NOMO-1 treated with dmso at 0.1 percent for 144 hours (cell line): ENCODE data around the gene OPCML.
"Not testable (repeated sequence)": the region's sequence is repeated elsewhere in the genome, so short reads cannot be mapped to it uniquely, and the experiment has no call there.

Experiments
- DNase-seq: peaks from one replicate; lab custom pipeline; 2025; ENCODE audit not compliant: unreplicated experiment; lab: John Stamatoyannopoulos, UW

The OPCML gene

GRCh38 chr11:132429685-132430084, 1102.6 kb downstream of the OPCML start:
- no peak for DNase-seq

GRCh38 chr11:132427611-132428010, 1104.7 kb downstream of the OPCML start:
- no peak for DNase-seq

GRCh38 chr11:132424433-132424832, 1107.9 kb downstream of the OPCML start:
- no peak for DNase-seq

DNA sequence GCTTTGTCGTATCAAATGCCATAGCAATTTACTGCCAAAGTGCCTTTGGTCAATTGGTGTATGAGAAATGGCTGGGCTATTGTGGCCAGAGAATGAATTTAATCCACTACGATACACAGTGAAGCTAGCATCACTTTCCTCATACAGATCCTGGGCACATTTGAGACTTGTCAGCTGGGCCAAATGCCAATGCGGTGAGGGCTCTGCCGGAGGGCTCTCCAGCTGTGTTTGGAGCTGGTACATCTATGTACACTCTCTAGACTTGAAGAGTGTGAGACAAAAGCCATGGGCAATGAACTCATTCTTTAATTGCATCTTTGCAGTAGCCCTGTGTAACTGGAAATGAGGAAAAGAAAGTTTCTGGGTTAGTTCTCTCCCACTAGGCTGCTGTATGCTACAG, 1109.0 kb downstream of the OPCML start:
- DNase-seq = no peak

GRCh38 chr11:132422722-132423121, 1109.6 kb downstream of the OPCML start:
- no peak for DNase-seq

DNA sequence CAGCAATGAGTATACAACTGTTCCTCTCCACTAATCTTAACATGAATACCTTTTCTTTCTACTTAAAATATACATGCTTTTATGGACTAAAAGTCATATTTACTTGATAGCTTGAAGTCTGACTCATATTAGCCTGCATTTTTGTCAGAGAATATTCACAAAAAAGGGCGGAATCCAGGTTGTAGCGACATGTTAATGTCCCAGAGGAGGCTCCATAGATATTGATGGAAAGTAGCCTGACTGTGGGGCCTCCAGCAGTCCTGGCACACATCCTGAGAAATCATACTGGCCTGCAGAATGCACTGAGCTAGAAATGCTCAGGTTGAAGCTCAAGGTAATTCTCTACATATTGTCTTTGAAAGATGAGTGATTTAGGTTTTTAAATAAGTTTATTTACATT, 1110.7 kb downstream of the OPCML start:
- no peak for DNase-seq

DNA sequence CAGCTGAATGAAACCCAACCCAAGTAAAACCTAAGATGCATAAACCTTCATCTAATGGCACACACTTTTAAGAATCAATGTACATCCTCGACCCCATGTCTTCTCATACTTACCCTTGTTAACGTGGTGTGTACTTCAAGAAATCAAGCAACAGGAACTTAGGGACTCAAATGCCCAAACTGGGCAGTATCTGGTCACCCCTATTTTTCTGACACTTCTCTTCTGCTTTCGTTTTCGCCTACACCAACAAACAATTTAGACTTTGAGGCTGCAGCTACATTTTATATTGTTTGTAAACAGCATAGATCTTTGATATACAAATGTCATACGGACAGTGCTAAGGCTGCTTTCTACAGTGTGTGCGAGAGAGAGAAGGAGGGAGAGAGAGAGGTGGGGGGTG, 1117.8 kb downstream of the OPCML start:
- no peak for DNase-seq

DNA sequence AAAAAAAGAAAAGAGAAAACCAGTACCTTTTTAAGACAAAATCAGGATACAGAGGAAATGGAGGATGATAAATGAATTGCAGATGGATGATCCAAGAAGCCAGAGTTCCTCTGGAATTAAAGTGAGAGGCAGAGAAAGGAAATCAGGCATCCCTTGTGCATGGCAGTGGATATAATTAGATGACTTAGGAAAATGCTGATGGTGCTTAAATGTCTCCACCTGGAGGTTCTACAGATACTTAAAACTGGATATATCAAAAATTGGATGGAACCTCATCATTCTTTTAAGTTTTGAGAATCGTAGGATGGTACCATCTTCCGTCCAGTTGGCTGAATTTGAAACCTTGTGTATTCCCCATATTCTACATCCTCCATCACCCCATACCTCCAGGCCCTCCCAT, 1121.9 kb downstream of the OPCML start:
- DNase-seq = no peak

GRCh38 chr11:132409573-132410355, 1122.5 kb downstream of the OPCML start:
- no peak for DNase-seq

DNA sequence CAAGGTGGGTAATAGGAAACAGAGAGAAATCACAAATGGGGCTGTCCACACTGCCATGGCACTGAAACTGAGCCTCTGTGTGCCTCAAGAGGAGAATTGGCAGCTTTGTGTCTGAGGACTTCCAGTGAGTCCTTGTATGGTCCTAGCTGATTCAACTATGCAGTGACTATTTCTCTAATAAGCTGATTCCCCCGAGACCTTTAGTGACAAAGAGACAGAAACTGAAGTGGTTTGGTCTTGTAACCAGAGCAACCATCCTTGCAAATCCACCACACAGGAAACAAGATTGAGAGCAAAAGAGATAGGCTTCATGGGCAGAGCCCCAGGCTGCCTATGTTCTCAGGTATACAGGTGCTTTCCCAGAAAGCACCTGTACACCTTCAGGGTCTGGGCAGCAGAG, 1123.4 kb downstream of the OPCML start:
- no peak for DNase-seq

DNA sequence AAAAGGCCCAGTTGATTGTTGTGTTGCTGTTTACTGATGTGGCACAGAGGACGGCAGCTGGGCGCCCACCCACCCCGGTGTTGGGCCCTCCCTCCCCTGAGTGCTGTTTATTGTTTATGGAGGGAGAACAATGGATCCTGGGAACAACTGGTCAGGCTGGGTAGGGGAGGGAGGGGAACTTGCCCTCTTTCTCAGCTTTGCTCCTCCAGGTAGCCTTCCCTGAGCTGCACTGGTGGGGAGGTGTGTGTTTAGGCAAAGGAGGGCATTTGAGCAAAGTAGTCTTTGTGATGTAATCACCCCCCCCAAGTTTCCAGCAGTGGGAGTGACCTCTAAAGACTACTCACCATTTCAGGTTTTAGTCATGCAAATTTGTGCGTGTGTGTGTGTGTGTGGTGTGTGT, 1126.6 kb downstream of the OPCML start:
- no peak for DNase-seq

GRCh38 chr11:132402071-132402684, 1130.1 kb downstream of the OPCML start:
- no peak for DNase-seq

DNA sequence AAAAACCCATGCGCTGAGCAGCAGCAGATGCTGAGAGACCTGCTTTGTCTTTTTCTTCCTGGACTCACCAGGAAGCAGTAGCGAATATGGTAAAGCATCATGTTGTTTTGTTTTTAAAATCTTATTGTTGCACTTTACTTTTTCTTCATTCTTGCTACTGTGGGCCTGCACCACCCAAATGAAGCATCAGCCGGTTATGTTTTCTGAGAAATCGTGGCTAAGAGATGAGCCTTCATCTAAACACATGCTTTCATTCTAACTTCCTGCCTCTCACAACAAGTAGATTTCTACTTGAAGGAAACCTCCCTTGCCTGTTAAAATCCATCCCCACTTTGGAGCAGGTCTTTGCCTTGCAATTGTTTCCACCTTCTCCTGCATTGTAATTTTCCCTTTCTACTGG, 1136.0 kb downstream of the OPCML start:
- DNase-seq = no peak

- no peak for DNase-seq
Measured at GRCh38 chr11:132395434-132395833, 1136.9 kb downstream of the OPCML start.

- no peak for DNase-seq
Measured at GRCh38 chr11:132379540-132379939, 1152.8 kb downstream of the OPCML start.

DNA sequence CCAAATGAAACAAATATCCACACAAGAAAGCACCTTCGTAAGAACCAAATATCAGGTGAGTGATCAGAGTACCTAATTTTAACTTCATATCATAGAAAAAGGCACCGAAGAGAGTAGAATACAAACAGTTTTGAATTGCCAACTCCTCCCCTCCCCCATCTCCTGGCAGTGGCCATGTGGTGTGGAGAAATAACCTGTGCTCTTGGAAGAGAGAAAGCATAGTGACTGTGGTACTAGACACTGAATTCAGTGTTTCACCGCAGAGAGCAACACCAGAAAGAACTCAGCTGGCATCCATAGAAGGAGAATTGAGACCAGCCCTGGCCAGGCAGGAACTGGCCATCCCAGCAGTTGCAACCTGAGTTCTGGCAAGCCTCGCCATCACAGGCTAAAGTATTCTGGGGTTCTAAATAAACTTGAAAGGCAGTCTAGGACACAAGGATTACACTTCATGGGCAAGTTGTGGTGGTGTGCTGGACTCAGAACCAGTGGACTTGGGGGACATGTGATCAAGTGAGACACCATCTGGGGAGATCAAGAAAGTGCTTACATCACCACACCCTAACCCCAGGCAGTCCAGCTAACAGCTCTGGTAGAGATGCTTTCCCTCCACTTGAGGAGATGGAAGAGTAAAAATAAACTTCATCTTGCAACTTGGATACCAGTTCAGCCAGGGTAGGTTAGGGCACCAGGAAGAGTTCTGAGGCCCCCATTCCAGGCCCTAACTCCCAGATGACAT, 1158.7 kb downstream of the OPCML start:
- DNase-seq = no peak

- DNase-seq = not testable (repeated sequence)
Measured at GRCh38 chr11:132370114-132370513, 1162.2 kb downstream of the OPCML start.

GRCh38 chr11:132367293-132367692, 1165.0 kb downstream of the OPCML start:
- DNase-seq = no peak

DNA sequence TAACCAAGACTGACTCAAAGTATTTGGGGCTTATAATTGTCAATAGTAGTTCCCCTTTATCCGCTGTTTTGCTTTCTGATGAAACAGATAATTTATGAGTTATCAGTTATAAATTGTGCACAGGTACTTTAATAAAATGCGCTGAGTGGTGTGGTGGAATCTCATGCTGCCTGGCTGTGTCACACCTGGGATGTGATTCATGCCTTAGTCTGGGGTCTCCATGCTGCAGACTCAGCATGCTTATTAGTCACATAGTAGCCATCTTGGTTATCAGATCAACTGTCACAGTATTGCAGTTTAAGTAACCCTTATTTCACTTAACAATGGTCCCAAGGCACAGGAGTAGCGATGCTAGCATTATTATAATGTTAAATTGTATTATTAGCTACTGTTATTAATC, 1166.7 kb downstream of the OPCML start:
- DNase-seq = no peak
